Skin epidermis (tissue), 12 donors: ENCODE data around the gene COX7A1.

Experiments used
- H3K27ac ChIP-seq, 21 experiments: fragments of 200-600 bp; sonication (generic) in 11 of 21; one replicate each; pipeline ENCODE4 v1.5.0; 2020; ENCODE audit warnings: mild to moderate bottlenecking in 3 of 21, inconsistent platforms in 2 of 21, moderate library complexity in 2 of 21
- H3K4me3 ChIP-seq, 7 experiments: fragments of 200-600 bp; sonication (generic) in 2 of 7; one replicate each; pipeline ENCODE4 v1.5.0; 2020; ENCODE audit warnings: inconsistent platforms in 2 of 7, mild to moderate bottlenecking in 2 of 7, moderate library complexity in 1 of 7

COX7A1 gene

DNA sequence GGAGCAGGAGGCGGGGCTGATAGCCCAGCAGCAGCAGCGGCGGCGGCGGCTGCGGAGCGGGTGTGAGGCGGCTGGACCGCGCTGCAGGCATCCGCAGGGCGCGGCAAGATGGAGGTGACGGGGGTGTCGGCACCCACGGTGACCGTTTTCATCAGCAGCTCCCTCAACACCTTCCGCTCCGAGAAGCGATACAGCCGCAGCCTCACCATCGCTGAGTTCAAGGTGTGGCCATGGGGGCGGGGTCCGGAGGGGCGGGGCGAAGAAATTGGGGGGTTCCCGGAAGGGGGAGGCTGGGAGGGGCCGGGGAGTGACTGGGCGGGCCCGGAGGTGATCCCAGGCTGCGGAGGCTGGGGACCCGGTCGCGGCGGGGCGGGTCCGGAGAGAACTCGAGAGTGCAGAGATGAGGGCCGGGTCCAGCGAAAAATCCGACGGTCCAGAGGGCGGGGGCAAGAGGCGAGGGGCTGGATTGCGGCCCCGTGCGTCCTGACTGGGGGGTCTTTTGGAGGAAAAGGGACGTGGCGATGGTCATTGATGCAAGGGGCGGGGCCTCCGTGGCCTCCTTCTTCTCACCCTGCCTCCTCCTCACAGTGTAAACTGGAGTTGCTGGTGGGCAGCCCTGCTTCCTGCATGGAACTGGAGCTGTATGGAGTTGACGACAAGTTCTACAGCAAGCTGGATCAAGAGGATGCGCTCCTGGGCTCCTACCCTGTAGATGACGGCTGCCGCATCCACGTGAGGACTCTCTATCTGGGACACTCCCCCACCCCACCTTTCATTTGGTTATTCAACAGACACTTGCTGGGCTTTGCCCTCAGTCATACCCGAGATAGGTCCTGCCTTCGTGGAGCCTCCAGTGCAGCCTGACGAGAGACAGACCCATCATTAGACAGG lies 36.5 kb downstream of the COX7A1 start, which contains the start of gene TBCB:
TSS of gene TBCB (plus strand) at position 16 of the 891 bp plus-strand sequence. CDS start at position 109, 93 bp downstream.
- Histone ChIP-seq H3K27ac (peak within 1 kb of the TSS; percentile 38 to 94 (median 89)), H3K4me3 (peak within 1 kb of the TSS; percentile 56 to 87 (median 82))

DNA sequence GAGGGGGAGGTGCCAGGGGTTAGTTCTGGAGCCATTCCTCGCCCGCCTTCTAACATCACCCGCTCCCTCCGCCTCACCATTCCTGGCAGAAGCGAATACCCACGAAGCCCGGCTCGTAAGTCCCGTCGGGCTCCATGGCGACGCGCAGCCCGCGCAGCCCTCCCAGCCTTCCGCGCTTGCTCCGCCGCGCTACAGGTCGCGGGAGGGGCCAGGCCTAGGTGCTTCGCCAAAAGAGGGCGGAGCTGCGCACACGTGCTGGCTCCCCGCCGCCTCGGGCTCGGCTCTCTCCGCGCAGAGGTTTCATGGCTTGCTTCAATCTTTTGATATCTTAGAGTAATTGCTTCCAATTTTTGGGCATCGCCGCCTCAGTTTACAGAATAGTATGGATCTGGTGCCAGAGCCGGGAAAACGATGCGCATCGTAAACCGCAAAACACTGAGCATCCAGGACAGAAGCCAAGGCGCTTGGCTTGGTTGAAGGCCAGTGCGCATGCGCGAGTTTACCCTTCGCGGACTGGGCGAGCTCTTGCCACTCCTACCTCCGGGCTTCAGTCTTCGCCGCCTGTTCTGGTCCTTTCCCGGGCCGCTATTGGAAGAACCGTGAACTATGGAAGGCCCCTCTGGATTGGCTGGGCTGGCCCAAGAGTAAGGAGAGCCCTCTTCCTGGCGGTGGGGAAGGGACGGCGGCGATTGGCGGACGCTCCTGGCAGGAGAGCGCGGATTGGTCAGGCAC lies 37.4 kb downstream of the COX7A1 start, which contains the start of gene POLR2I:
TSS of gene POLR2I (minus strand) at position 155 of the 732 bp plus-strand sequence. CDS start at position 136, 19 bp downstream.
- Histone ChIP-seq H3K27ac (peak within 1 kb of the TSS; percentile 38 to 94 (median 89)), H3K4me3 (peak within 1 kb of the TSS; percentile 56 to 87 (median 82))

DNA sequence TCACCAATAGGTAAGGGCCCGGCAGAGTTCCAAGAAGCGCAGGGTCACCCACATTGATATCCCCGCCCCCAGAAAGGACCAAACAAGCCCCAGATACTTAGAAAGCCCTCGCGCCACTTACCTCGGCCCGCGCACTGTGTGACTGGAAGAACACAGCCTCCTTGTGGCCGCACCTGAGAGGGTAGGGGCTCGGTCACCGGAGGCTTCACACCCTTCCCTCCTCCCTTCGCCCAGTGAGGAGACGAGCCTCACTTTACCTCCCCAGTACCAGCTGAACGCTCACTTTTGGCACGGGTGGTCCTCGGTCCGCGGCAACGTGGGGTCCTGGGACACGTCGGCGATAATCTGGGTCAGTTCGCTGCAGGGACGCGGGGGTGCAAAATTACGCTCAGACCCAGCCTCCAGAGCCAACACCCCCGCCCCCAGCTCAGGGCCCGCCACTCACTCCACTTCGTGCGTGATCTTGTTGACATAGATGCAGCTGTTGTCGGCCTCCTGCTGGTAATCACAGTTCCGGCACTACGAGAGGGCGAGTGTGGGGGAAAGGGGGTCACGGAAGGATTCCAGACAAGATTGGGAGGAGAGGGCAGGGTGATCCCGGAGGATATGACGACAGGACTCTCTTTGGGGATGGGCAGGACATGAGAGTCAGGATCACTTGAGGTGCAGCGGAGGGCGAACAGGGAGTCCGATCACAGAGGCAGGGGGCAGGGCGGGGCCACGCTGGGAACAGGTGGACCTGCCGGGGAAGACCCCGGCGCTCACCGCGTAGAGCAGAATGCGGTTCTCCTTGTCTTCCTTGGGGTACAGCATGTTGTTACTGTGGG lies 38.1 kb downstream of the COX7A1 start:
- Histone ChIP-seq H3K27ac (peak overlapping the region; percentile 38 to 94 (median 89)), H3K4me3 (peak overlapping the region; percentile 56 to 87 (median 82))

DNA sequence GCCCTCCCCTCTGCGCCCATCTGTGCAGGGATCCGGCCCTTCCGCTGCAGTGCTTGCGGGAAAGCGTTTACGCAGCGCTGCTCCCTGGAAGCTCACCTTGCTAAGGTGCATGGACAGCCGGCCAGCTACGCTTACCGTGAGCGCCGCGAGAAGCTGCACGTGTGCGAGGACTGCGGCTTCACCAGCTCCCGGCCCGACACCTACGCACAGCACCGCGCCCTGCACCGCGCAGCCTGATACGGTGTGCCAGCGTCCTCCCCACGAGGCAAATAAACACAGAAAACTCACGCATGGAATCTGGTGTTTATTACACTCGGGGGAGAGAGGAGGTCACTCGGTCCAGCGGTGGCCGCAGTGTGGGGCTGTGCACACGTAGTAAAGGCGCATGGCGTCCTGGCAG lies 38.8 kb downstream of the COX7A1 start:
- Histone ChIP-seq H3K4me3 (peak overlapping the region in 5 of 7 experiments; percentile 61 to 85 (median 82)), H3K27ac (peak overlapping the region in 5 of 21 experiments; percentile 87 to 94 (median 91))

DNA sequence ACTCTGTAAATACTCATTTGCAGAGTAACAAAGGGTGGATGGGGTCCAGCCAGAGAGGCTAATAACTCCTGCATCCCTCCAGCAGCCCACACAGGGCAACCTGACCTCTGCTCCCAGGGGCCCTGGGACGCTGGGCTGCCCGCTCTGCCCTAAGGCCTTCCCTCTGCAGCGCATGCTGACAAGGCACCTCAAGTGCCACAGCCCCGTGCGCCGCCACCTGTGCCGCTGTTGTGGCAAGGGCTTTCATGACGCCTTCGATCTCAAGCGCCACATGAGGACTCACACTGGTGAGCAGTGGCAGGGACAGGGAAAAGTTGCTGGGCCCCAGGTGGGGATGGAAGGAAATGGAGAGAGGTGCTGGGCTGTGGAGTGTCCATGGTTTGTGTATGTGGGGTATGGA lies 39.6 kb downstream of the COX7A1 start:
- no peak overlapping the region for H3K4me3 ChIP-seq
- no peak overlapping the region for H3K27ac ChIP-seq

DNA sequence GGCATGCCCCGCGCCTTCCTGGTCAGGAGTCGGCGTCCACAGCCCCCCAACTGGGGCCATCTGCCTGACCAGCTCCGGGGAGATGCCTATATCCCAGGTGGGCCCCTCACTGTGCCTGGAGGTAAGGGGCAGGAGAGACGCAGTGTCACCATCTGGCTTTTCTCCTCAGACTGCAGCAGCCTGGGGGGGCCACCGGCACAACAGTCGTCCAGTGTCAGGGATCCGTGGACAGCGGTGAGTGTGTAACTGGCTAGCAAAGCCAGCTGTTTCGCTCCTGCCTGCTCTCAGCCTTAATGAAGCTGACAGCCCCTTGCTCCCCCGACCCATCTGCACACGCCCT lies 41.1 kb downstream of the COX7A1 start:
- Histone ChIP-seq H3K27ac (no peak overlapping the region), H3K4me3 (no peak overlapping the region)

DNA sequence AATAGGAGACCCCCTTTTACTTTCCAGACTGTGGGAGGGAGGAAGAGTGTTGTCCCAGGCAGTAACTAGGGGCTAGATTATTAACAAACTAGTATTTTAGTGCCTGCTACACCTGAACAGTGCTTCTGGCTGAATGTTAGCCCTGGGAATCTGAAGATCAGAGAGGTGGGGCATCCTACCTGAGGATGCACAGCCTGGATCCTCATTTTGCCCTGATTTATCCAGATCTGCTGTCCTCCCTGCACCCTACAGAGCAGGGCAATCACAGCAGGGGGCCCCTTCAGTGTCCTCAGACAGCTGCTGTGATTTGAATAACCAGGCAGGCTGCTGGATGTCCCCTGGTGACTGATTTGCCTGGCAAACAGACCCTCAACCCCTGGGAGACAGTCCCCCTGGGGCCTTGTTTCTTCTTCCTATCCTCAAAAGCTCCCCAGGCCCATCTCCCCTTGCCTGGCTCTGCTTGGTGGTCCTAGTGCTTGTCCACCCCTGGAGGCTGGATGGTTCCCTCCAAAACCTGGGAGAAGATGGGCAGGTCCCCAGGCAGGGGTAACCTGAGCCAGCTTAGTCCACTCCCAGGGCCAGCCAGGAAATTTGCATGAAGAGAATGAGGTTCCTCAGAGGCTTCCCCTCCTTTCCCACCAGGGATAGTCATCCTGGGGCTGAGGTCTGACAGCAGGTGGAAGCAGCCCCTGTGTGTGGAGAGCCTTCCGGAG lies 41.6 kb downstream of the COX7A1 start, which contains the start of gene OVOL3:
TSS of gene OVOL3 (plus strand) at position 657 of the 713 bp plus-strand sequence. CDS start 60 bp downstream, outside the sequence.
- Histone ChIP-seq H3K4me3 (no peak within 1 kb of the TSS), H3K27ac (no peak within 1 kb of the TSS)

DNA sequence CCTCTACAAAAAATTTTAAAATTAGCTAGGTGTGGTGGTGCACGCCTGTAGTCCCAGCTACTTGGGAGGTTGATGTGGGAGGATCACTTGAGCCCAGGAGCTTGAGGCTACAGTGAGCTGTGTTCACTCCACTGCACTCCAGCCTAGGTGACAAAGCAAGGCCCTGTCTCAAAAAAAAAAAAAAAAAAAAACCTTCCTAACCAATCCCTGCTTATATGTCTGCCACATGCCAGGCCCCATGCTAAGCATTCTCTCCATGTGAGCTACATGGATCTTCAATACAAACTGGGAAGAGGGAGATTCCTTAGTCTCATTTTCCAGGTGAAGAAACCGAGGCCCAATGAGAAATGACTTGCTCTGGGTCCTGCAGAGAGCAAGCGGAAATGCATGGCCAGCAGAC lies 43.6 kb downstream of the COX7A1 start:
- Histone ChIP-seq H3K27ac (no peak overlapping the region), H3K4me3 (no peak overlapping the region)

DNA sequence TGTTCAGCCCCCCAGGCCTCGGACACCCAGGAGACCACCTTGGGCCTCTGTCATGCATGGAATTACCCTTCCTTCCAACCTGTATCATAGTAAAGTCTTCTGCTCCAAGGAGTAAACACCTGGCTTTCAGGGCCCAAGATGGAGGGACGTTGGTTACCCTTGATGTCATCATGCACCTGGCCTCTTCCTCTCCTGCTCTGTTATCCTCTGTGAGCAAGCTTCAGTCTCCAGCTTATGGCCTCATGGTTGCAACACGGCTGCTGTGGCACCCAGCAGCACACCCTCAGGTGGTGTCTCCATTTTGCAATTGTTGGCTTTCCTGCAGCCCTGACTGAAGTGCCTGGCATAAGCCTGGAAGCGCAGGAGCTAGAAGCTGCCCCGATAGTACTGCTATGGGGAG lies 45.3 kb downstream of the COX7A1 start:
- no peak overlapping the region for H3K27ac ChIP-seq
- no peak overlapping the region for H3K4me3 ChIP-seq

DNA sequence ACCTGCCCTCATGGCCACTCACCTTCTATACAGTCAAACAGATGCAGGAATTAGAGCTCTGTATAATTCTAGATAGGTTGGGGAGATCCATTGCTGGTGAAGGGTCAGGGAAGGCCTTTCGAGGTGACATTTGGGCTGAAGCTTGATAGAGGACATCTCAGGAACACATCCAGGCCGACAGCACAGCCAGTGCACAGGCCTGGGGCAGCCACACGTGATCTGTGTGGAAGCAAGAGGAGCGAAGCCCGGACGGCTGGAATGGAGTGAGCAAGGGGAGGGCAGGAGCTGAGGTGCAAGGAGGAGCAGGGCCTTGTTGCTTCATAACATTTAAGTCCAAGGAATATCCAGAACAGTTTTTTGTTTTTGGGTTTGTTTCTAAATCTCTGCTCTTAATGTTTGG lies 45.8 kb downstream of the COX7A1 start:
- Histone ChIP-seq H3K4me3 (no peak overlapping the region), H3K27ac (no peak overlapping the region)

DNA sequence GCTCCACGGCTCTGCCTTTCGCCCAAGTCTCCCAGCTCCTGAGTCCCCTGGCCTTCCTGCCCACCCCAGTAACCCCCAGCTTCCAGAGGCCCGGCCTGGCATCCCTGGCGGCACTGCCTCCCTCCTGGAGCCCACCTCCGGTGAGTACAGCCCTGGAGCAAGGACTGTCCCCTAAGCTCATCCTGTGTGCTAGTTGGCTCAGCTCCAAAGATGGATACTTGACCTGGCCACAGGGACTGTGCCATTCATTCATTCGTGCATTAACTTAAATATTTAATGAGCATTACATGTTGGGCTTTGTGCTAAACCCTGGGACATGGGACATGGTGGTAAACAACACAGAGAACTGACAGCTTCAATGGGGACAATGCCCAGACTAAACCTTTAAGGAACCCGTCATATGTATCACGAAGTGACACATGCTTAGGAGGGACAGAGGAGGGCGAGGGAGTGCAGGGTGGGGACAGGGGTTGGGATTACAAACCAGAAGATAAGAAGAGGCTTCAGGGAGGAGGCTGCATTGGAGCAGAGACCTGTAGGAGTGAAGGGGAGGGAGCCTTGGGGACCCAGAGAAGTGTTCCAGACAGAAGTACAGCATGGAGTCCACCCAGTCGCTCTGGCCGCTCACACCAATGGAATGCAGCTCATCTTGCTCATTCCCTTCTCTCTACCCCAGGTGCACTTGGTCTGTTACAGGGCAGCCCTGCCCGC lies 48.2 kb downstream of the COX7A1 start:
- Histone ChIP-seq H3K4me3 (no peak overlapping the region), H3K27ac (no peak overlapping the region)

DNA sequence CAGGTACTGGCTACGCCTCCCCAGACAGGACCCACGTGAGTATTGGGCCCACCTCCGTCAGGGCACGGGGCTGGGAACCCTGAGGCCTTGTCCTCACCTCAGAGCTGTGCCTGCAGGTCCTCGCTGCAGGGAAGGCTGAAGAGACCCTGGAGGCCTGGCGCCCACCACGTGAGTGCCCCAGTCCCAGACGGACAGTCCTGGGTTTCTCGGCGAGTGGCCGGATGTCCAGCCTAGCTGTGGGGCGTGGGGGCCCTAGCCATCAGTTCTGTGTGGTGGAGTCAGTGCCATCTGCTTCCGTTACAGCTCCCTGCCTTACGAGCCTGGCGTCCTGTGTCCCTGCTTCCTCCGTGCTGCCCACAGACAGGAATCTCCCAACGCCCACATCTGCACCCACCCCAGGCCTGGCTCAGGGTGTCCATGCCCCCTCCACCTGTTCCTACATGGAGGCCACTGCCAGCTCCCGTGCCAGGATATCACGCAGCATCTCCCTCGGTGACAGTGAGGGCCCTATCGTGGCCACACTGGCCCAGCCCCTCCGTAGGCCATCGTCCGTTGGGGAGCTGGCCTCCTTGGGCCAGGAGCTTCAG lies 49.1 kb downstream of the COX7A1 start:
- peak overlapping the region in 1 of 21 experiments; percentile 81 for H3K27ac ChIP-seq
- H3K4me3 ChIP-seq: no peak overlapping the region

DNA sequence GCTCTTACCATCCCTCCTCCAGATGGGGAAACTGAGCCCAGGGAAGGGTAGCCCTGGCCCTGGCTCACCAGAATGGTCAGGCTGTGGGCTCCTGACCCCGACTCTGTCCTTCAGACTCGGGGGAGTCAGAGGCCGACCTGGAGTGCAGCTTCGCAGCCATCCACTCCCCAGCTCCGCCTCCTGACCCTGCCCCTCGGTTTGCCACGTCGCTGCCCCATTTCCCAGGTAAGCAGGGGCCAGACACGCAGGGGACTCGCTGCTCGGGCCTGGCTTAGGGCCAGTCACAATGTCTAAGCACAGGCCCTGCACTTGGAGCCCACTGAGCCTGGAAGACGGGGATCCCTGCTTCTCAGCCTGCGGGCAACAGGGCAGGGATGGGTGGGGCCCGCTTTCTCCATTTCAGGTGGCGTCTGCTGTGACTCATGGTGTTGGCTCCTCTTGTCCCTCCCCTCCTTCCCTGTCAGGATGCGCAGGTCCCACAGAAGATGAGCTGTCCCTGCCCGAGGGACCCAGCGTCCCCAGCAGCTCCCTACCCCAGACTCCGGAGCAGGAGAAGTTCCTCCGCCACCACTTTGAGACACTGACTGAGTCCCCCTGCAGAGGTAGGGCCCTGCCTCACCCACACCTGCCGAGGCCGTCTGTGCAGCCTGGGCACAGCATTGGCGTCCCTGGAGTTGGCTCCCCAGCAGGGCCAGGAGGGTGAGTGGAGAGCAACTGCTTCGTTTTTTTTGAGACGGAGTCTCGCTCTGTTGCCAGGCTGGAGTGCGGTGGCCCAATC lies 50.5 kb downstream of the COX7A1 start:
- Histone ChIP-seq H3K27ac (peak overlapping the region in 14 of 21 experiments; percentile 11 to 81 (median 49)), H3K4me3 (no peak overlapping the region)
